Fibroblast of skin of right biceps (primary cell): ENCODE measurements around the gene MEGF6.

ENCODE experiments used
- DNase-seq: peaks from one replicate; pipeline ENCODE4 v3.0.0-alpha.2; 2013

Gene MEGF6

DNA sequence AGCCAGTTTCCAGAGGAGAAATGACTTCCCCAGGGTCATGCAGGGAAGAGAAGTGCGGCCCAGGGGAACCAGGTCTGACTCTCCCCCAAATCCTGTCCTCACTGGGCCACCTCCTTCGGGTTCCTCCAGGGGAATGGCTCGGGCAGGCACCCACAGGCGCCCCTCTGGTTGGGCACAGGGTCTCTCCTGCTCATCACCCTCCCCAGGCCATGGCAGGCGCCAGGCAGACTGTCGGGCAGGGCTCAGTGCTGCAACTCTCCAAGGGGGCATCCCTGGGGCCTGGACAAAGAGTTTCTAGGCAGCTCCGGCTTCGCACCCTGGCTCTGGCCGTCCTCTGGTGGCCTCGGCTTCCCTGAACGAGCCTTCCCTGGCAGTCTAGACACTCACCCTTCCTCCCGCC, 75.6 kb downstream of the MEGF6 start:
- no peak for DNase-seq

DNA sequence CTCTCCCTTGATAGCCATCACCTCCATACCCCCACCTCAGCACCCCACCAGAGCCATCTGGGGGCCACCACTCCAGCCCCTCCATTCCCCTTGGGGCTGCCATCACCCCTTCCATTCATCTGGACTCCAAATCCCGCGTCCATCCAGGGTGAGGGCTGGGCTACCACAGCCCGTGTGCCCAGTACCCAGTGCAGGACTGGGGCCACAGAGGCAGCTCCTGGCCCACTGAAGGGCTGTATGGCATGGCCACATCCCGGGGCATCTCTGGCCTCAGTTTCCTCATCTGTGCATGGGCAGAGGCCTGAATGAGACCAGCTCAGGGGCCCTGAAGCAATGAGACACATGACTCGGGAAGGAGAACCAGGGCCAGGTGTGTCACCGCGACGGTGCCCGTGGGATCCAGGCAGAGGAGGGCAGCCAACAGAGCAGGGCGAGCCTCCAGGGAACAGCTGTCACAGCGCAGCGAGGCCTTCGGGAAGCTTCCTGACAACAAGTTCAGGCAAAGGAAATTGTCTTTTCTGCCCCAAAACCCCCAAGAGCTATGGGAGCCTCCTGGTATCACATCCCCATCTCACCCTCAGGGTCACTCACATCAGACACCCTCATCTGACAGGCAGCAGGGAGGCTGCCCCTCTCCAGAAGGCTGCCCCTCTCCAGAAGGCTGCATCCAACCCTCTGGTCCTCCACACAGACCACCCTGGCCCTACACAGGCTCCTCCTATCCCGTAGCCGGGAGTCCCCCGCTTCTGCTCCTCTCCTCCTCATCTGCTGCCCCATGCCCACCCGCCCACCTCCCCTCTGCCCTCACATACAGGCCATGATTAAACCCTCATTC, 76.3 kb downstream of the MEGF6 start:
- DNase-seq, result no peak

DNA sequence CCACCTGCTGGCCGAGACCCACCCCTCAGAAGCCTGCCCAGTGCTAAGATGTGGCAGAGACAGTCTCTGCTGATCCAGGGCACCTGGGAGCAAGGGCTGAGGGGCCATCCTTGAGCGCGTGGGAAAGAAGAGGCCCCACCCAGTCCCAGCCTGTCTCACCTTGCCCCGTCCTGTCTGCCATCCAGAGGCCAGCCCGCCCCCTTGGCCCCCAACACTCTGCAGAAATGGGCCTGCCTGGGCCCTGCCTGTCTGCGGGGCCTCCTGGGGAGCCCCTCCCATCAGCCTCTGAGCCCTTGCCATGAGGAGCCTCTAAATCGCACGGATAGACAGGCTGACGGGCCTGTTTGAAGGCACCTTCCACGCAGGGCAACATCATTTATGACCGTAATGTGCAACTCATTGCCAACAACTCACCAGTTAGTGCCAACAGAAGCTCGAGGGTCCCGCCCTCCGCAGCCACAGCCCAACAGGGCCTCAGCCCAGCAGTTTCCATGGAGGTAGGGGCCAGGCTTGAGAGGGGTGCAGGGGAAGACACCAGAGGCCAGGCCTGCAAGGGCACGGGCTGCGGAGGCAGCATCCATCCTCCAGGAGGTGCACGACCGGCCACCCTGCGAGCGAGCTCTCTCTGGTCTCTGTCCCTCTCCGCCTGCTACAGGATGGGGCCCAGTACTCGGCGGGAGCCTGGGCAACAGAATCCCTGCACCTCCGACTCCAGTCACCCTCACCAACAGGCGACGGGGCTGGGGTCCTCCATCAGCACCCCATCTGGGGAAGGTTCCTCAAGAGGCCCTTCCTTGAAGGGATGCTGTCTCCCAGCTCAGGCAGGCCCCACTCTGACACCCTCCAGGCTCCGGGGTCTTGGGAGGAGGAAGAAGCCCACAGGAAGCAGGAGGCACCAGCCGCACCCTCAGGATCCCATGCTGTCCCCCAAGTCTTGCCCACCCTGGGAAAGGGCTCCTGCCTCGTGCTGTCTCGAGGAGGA, 78.0 kb downstream of the MEGF6 start:
- no peak for DNase-seq

DNA sequence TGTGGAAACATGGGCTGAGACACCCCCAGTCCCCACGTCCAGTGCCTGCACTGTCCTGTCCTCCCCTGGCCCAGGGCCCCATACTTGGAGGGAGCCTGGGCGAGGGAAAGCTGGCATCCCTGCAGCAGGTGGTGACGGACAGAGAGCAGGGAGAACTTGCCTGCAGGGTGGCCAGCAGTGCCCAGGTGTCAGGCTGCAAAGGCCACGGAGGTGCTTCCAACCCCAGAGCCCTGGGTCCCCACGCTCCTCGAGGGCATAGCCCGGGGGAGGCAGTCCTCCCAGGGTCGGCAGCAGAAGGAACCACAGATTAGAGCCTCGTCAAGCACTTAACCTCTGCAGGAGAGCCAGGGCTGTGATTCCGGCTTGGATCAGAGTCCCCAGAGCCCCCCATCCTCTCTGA, 79.4 kb downstream of the MEGF6 start:
- DNase-seq, result no peak

DNA sequence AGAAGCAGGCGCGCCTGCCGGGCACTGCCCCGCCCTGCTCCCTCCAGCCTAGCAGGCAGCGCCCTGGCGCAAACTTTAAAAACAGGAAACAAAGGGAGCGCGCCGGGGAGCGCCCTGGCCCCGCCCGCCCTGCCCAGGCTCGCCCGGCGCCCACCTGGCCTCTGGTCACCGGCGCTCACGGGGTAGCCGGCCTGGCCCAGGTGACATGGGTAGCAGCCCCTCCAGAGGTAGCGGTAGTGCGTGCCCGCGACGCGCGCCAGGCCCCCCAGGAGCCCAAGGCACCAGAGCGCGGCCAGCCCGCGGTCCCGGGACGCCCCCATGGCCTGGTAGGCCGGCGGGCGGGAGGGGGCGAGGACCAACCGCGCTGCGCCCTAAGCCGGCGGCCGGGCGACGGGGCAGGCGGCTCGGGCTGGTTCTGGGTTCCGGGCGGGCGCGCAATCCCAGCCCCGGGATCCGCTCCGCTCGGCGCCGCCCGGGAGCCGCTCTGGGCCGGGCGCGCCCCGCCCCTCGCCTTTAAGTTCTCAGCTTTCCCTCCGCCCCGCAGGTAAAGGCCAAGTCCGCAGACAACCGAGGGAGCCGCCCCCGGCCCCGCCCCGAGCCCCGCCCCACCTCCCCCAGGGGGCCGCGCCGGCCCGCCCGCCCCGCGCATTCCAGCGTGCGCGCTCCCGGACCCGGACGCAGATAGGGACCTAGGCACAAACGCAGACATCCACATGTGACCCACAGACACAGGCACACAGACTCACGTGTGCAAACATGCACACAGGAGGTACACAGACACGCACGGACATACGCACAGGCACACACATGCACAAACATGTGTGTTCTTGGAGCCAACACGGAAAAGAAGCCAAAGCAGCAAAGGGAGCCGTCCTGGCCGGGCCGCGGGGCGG, 80.1 kb downstream of the MEGF6 start:
- peak; percentile 80 for DNase-seq

DNA sequence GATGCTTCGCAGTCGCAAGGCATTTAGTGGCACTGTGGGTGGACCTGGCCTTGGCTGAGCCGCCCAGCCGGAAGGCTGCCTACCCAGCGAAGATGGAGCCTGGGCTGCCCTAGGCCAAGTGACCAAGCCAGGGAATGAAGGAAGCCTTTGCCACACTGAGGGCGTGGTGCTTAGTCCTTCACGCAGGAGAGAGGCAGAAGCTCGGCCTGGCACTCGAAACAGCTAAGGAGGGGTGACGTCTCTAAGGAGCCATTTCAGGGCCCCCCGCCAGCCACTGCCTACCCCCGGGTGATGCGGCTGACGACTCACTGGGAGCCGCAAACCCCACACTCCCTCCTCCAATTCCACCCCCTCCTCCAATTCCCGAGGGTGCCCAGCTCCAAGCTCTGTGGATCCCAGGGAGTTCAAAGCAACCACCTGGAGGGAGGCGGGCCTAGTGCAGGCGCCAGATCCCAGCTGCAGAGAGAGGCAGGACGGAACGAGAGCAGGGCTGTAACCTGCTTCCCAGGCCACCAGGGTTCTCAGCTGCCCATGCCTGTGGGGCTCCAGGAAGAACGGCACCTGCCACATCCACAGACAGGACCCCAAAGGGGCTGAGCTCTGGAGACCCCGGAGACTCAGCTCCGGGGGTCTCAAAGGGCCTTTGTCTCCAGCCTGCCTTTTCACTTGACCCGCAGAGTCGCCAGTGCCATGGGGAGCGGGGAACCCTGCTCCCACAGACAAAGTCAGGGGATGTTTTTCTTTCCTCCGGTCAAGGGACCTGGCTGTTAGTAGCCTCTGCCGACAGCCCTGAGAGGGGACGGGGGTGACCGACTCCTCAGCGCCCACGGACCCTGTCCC, 81.0 kb downstream of the MEGF6 start:
- DNase-seq, result peak; percentile 17

DNA sequence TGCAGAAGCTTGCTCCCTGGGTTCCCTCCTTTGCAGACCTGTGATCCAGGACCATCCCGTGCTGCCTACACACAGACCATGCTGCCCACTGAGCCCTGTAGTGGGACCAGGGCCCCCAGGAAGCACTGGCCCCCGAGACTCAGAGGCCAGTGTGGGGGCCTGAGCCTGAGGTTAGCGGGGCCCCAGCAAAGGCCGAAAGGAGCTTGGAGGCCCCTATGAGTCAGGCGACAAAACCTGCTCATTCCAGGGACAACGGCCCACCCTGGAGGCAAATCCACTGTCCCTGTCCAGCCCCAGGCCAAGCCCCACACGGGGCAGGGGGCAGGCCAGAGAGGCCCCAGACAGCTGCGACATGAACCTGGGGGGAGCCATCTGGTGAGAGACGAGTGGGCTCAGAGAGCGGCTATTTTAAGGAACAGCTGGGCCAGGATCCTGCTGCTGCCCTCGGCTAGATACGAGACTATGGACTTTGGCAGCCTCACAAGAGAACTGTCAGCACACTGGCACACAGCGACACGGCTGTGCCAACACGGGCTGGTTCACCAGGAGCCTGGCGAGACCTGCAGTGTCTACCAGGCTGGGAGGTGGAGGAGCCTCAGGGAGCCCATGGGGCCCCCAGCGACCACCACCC, 82.1 kb downstream of the MEGF6 start:
- DNase-seq, result no peak

DNA sequence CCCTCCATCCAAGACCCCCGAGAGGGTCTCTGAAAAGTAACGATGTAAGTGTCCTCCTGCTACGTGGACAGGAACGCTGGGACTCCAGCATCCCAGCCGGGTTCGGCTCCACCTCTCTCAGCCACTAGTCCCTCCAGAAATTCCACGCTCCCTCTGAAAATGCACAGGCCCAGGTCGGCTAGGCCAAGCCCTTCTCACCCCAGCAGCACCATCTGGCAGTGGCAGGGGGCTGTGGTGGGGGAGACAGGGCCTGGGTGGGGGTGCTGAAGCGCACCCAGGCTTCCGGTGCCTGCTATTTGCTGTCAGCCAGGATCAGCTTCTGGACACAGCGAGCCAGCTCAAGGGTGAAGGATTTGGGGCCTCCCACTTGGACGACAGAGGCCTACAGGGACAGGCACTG, 83.5 kb downstream of the MEGF6 start:
- DNase-seq, result no peak

DNA sequence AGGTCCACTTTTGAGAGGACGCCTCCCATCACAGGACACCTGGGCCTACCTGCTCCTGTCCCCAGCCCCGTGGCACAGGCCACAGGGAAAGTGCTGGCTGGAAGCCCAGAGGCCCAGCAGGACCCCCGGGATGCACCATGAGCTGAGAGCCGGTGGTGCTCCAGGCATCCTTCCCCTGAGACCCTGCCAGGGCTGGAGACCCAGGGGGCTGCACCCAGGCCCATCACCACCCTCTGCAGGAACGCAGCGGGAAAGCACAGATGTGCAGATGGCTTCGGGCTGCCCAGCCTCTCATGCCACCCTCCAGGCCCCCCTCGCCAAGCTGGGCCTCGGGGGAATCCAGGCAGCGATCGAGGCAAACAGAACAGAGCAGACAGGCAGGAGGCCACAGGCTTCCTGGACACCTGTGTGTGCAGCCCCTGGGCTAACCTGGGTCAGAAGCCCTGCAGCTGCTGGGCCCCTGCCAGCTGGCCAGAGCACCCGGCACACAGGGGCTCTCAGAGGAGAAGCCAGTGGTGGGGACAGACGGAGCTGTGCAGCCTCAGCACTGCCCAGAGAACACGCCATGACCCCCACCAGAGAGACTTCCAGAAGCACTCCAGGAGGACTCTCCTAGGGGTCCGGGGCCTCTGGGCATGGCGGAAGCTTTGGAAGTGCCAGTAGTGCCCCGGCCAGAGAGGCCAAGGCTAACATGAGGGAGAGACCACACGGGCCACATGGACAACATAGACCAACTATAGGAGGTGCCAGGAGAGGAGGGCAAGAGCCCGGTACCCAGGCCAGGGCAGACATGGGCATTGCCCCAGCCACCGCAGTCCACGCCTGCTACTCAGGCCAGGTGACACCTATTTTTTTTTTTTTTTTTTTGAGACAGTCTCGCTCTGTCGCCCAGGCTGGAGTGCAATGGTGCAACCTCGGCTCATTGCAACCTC, 85.5 kb downstream of the MEGF6 start:
- DNase-seq, result no peak

DNA sequence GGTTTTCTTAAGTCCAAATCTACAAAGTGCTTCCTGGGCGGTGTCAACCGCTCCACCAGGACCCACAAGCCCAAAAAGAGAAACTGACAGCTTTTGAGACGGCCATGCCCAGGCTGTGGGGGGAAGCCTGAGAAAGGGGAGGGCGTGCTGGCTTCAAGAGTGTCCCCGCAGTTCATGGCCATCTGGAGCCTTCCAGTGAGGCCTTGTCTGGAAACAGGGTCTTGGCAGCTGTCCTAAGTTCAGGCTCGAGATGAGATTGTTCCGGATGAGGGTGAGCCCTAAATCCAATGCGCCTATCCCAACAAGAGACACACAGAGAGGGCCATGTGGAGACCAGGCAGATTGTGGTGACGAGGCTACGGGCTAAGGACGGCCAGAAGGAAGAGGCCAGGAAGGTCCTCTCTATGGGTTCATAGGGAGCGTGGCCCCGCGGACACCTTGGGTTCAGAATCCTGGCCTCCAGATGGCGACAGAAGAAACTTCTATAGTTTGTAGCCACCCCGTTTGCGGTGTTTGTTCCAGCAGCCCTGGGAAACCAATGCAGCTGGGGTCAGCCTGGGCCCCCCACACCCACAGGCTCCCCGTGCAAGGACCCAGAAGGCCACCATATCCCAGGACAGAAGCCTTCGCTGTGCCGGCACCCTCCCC, 86.6 kb downstream of the MEGF6 start:
- DNase-seq, result no peak

DNA sequence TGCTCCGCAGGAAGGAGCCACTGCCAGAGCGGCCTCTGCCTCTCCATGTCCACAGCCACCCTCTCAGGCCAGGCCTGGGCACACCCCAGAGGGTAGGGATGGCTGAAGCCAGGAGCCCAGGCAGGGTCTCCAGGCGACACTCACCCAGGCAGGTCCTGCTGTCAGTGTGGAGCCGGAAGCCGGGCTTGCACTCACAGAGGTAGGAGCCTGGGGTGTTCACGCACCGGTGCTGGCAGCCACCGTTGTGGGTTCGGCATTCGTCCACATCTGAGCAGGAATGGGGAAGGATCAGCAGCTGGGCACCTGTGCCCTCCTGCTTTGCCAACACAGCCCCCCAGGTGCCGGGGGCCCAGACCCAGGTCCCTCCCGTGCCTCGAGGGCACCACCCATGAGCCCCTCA, 87.3 kb downstream of the MEGF6 start:
- DNase-seq, result no peak

DNA sequence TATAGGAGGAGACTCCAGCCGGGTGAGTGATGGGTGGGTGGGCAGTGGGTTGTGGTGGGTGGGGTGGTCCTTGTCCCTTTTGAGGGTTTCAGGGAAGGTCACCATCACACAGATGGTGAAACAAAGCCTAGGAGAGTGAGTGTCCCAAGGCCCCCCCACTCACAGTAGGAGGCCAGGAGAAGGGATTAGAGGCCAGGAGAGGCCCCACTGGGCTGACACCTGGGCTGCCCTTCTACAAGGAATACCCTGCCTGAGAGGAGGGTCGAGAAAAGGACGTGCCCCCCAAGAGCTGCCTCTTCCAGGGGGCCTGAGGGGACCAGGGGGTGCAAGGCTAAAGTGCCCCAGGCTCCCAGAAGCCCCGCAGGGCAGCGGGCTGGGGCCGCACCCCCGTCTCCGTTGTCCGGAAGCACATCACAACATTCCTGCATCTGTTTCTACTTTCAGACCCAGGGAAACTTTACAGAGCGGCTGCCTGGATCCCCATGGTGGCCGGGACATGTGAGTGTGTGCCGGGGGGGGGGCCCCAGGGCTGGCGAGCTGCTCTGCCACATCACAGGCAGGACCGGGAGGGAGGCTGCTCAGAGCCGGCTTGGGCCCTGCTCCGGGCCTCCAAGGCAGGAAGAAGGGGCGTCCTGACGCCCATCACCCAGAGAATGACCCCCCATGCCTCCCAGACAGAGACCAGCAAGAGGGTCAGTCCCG, 88.6 kb downstream of the MEGF6 start:
- peak; percentile 86 for DNase-seq

DNA sequence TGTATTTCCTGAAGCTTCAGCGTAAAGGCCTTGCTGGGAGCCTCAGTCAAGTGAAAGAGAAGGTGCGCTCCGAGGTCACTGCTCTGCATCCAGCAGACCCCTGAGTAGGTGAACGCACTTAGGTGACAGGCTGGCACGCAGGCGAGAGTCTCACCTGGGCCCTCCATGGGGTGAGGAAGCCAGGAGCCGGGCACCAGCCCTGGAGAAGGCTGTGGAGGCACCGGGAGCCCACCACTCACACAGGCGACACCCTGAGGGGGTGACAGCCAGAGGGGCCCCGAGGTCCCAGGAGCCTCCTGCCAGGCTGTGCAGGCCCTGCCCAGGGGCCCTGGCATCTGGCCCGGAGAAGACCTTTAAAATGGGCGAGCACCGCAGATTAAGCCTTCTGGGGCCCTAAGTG, 89.2 kb downstream of the MEGF6 start:
- no peak for DNase-seq

DNA sequence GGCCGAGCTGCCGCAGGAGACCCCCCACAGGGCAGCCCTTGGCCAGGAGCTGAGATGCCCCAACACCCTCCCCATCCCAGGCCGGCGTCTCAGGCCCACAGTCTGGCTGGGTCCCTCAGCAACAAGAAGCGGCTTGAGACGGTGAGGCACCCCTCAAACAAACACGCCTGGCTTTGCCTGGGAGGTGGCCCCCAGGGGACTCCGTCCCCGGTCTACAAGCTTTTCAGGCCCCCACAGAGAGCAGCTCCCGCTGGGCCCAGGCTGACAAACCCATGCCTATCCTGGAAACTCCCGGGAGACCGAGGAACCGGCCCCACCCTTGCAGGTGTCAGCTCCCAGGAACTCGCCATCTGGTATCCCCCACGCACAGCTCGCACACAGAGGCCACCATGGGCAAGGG, 89.9 kb downstream of the MEGF6 start:
- DNase-seq, result no peak

DNA sequence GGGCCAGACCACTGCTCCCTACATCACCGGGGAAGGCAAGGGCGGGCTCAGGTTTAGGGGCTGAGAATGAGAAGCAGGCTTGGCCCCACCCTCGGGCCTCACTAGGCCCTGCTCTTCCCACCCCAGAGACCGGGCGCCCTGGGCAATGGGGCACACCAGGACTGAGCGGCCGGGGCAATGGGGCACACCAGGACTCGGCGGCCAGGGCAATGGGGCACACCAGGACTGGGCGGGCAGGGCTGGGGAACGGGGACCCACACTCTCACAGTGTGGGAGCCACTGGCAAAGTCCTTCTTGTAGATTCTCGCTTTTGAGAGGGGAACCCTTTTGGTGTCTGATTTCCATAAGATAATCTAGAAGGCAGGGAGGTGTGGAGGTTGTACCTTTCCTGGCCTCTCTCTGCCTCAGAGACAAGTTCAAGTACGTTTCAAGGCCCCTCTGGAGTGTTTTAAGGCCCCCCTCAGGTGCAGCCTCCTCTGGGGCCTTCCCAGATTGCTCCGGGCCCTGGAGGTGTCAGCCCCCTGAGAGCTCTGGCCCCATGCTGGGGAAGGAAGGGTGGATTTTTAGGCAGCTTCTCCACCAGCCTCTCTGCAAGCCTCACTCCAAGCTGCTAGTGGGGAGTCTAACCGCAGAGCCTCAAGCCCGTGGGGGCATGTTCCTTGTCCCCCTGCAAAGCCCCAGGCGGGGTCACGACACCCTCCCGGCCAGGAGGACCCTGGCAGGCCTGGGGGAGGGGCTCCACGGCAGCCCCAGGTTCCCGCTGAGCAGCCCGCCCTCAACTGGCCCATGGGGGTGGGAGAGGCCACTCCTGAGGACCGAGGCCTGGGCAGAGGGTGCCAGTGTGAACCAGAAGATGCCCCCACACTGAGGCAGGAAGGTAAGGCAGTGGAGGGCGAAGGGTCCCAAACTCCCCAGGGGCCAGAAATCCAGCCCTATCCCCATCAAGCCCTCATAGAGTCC, 90.6 kb downstream of the MEGF6 start:
- no peak for DNase-seq

DNA sequence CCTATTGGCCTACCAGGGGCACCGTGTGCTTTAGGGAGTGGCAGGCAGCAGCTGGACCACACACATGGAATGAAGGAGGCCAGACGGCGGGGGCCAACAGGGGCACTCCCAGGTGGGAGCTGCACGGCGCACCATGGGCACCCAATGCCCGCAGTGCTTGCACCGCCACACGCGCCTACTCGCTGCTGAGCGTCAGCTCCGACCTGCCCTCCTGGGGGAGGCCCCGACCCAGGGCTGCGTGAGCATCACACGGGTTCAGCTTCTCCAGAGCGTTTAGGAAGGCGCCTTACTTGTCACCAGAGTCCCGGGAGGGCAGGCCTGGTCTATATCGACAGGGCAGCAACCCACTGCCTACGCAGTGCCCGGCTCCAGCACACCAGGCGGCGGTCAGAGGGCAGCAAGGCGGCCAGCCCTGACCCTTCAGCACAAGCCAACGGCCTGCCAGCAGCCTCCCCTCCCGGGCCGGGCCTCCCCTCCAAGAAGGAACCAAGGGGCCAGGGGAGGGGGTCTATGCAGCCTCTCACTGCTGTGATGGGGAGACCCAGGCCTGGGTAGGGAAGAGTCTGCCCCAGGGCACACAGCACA, 91.9 kb downstream of the MEGF6 start:
- DNase-seq, result no peak

DNA sequence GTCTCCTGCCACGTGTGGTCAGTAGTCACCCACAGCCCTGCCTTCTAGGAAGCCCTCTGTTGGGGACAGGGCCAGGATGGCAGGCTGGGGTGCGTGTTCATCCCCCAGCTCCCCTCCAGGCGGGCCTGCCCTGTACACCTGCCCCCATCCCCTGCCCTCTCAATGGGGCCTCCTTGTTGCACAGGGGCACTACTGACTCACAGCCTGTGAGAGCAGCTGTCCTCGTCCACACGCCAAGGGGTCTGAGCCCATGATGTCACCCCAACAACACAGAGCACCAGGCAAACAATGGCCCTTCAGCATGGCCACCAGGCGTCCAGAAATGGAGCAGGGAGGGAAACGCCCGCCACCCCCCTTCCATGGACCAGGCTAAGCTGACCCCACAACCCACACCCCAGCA, 92.6 kb downstream of the MEGF6 start:
- DNase-seq, result no peak
